Measurements from ENCODE around the gene MLXIPL.
A peak's percentile ranks its signal among the peaks of the same experiment; 100 is the strongest.
"Not testable (repeated sequence)": the region's sequence is repeated elsewhere in the genome, so short reads cannot be mapped to it uniquely, and the experiment has no call there.

Gene MLXIPL

GRCh38 chr7:73555411-73555982 is 68.8 kb downstream of the MLXIPL start:
- H3K4me1 ChIP-seq (ENCODE audit: low read depth, poor library complexity, severe bottlenecking), result peaks cover 48% of the 10 kb centered on the region
- H3K9ac ChIP-seq, result no peak overlapping the region

DNA sequence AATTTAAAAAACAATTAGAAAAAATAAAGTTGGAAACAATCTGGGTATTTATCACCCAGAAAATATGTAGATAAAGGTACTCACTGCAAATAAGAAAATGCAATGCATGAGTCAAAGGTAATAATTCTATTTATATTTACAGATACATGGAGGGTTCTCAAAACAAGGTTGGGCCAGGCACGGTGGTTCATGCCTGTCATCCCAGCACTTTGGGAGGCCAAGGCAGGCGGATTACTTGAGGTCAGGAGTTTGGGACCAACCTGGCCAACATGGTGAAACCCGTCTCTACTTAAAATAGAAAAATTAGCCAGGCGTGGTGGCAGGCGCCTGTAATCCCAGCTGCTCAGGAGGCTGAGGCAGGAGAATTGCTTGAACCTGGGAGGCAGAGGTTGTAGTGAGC is 74.2 kb downstream of the MLXIPL start:
- H4K20me1 ChIP-seq (ENCODE audit: insufficient read depth); H3K9ac ChIP-seq; H2AFZ ChIP-seq (ENCODE audit: low read depth); H3K4me2 ChIP-seq; H3K4me3 ChIP-seq (IDR thresholded peaks at IDR 0.05; ENCODE audit: insufficient read depth, low read depth, low read length); H3K27me3 ChIP-seq (ENCODE audit: insufficient read depth, low read depth); H3K27ac ChIP-seq: not testable (repeated sequence)
- peaks cover 14% of the 10 kb centered on the region; the same call in 1 of the 2 replicates for H3K36me3 ChIP-seq (ENCODE audit: insufficient read depth)
- H3K4me1 ChIP-seq (ENCODE audit: low read depth, poor library complexity, severe bottlenecking), result peaks cover 60% of the 10 kb centered on the region
- peaks cover 95% of the 10 kb centered on the region for H3K79me2 ChIP-seq (ENCODE audit: insufficient read depth, low read depth)

More at GRCh38 chr7:73555411-73555982, 68.8 kb downstream of the MLXIPL start:
- H3K4me2 ChIP-seq, result peak overlapping the region; percentile 92
- peaks cover 5% of the 10 kb centered on the region; the same call in 1 of the 2 replicates for H3K36me3 ChIP-seq (ENCODE audit: insufficient read depth)
- no peak overlapping the region for H2AFZ ChIP-seq (ENCODE audit: low read depth)
- no peak overlapping the region for H3K4me3 ChIP-seq (IDR thresholded peaks at IDR 0.05; ENCODE audit: insufficient read depth, low read depth, low read length)
- no peaks in the 10 kb centered on the region for H4K20me1 ChIP-seq (ENCODE audit: insufficient read depth)
- TF ChIP-seq, protein P1, sequence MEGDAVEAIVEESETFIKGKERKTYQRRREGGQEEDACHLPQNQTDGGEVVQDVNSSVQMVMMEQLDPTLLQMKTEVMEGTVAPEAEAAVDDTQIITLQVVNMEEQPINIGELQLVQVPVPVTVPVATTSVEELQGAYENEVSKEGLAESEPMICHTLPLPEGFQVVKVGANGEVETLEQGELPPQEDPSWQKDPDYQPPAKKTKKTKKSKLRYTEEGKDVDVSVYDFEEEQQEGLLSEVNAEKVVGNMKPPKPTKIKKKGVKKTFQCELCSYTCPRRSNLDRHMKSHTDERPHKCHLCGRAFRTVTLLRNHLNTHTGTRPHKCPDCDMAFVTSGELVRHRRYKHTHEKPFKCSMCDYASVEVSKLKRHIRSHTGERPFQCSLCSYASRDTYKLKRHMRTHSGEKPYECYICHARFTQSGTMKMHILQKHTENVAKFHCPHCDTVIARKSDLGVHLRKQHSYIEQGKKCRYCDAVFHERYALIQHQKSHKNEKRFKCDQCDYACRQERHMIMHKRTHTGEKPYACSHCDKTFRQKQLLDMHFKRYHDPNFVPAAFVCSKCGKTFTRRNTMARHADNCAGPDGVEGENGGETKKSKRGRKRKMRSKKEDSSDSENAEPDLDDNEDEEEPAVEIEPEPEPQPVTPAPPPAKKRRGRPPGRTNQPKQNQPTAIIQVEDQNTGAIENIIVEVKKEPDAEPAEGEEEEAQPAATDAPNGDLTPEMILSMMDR (conservative IDR thresholded peaks at IDR 0.05; ENCODE audit: low read depth, low read length), result no peak
- H3K27me3 ChIP-seq (ENCODE audit: insufficient read depth, low read depth), result no peaks in the 10 kb centered on the region
- no peak overlapping the region for H3K27ac ChIP-seq
- peaks cover 63% of the 10 kb centered on the region for H3K79me2 ChIP-seq (ENCODE audit: insufficient read depth, low read depth)

- Histone ChIP-seq H3K4me1 (ENCODE audit: low read depth, poor library complexity, severe bottlenecking) (peaks cover 61% of the 10 kb centered on the region), H3K79me2 (ENCODE audit: insufficient read depth, low read depth) (peaks cover 94% of the 10 kb centered on the region), H2AFZ (ENCODE audit: low read depth) (no peak overlapping the region), H3K4me2 (peak overlapping the region; percentile 99; the same call in 1 of the 2 replicates), H3K27me3 (ENCODE audit: insufficient read depth, low read depth) (no peaks in the 10 kb centered on the region), H3K36me3 (ENCODE audit: insufficient read depth) (peaks cover 14% of the 10 kb centered on the region; the same call in 1 of the 2 replicates), H3K27ac (no peak overlapping the region; the same call in 1 of the 2 replicates), H4K20me1 (ENCODE audit: insufficient read depth) (0 out of 2 replicates have a peak, but pooled peaks cover 5% of the 10 kb centered on the region), H3K4me3 (IDR thresholded peaks at IDR 0.05; ENCODE audit: insufficient read depth, low read depth, low read length) (no peak overlapping the region), H3K9ac (no peak overlapping the region)
- TF ChIP-seq, protein P1 (conservative IDR thresholded peaks at IDR 0.05; ENCODE audit: low read depth, low read length), result no peak
Observed at GRCh38 chr7:73549176-73549575, 75.1 kb downstream of the MLXIPL start.

- H3K27me3 ChIP-seq (ENCODE audit: insufficient read depth, low read depth), result no peaks in the 10 kb centered on the region
- peaks cover 14% of the 10 kb centered on the region; the same call in 1 of the 2 replicates for H3K36me3 ChIP-seq (ENCODE audit: insufficient read depth)
- 0 out of 2 replicates have a peak, but pooled peaks cover 5% of the 10 kb centered on the region for H4K20me1 ChIP-seq (ENCODE audit: insufficient read depth)
- peaks cover 60% of the 10 kb centered on the region for H3K4me1 ChIP-seq (ENCODE audit: low read depth, poor library complexity, severe bottlenecking)
- peak overlapping the region; percentile 99 for H3K4me2 ChIP-seq
- peak overlapping the region; percentile 78 for H3K27ac ChIP-seq
- TF ChIP-seq, protein P1 (conservative IDR thresholded peaks at IDR 0.05; ENCODE audit: low read depth, low read length), result no peak
- no peak overlapping the region for H3K4me3 ChIP-seq (IDR thresholded peaks at IDR 0.05; ENCODE audit: insufficient read depth, low read depth, low read length)
- peaks cover 91% of the 10 kb centered on the region for H3K79me2 ChIP-seq (ENCODE audit: insufficient read depth, low read depth)
- no peak overlapping the region for H2AFZ ChIP-seq (ENCODE audit: low read depth)
- peak overlapping the region; percentile 7; the same call in 1 of the 2 replicates for H3K9ac ChIP-seq
Observed at GRCh38 chr7:73547841-73548240, 76.5 kb downstream of the MLXIPL start.

- H2AFZ ChIP-seq (ENCODE audit: low read depth), result no peak overlapping the region
- no peak overlapping the region for H3K9ac ChIP-seq
- no peaks in the 10 kb centered on the region for H3K27me3 ChIP-seq (ENCODE audit: insufficient read depth, low read depth)
- H3K4me3 ChIP-seq (IDR thresholded peaks at IDR 0.05; ENCODE audit: insufficient read depth, low read depth, low read length), result no peak overlapping the region
- TF ChIP-seq, protein P1 (conservative IDR thresholded peaks at IDR 0.05; ENCODE audit: low read depth, low read length), result no peak
- H4K20me1 ChIP-seq (ENCODE audit: insufficient read depth), result 0 out of 2 replicates have a peak, but pooled peaks cover 5% of the 10 kb centered on the region
- H3K36me3 ChIP-seq (ENCODE audit: insufficient read depth), result peaks cover 14% of the 10 kb centered on the region; the same call in 1 of the 2 replicates
- peaks cover 67% of the 10 kb centered on the region for H3K79me2 ChIP-seq (ENCODE audit: insufficient read depth, low read depth)
- peaks cover 52% of the 10 kb centered on the region for H3K4me1 ChIP-seq (ENCODE audit: low read depth, poor library complexity, severe bottlenecking)
- H3K4me2 ChIP-seq, result no peak overlapping the region
- no peak overlapping the region for H3K27ac ChIP-seq
Observed at GRCh38 chr7:73544678-73545077, 79.6 kb downstream of the MLXIPL start.
